HepG2 (cell line): ENCODE results near the gene DNAJC10. TPM values are rescaled to one million over a fixed set of nuclear protein-coding genes. Genes with fewer than 3 reads are reported as not detected.

Source experiments
- ATAC-seq: fragments of 200-7000 bp; cut with Tn5 transposase; 3 replicates; pipeline ENCODE4 v1.9.1; 2020; ENCODE audit warnings: mild to moderate bottlenecking, moderate library complexity
- BruUV-seq: library from RNA; stranded (reverse); fragments of 400-500 nt; replicated peaks from 2 replicates; lab custom pipeline; 2021; lab: Mats Ljungman, UMichigan
- CTCF ChIA-PET: fragments of 300-600 bp; formaldehyde crosslinking; extraction: SDS; loops from one replicate; lab custom pipeline; 2021; ENCODE audit warnings: low total read pairs, inconsistent platforms, low intra/inter-chr PET ratio; lab: Yijun Ruan, JAX
- POLR2A ChIA-PET: fragments of 350-600 bp; sonication (Branson Sonifier 250); formaldehyde crosslinking; loops from one replicate; lab custom pipeline; 2020; ENCODE audit warnings: antibody characterized with exemption, inconsistent platforms; lab: Yijun Ruan, JAX
- DNase-seq: peaks from one replicate; pipeline ENCODE4 v3.0.0-alpha.2; 2015; ENCODE audit warnings: low spot score
- FAIRE-seq: peaks from 3 replicates; lab custom pipeline; 2011; peaks lifted over from hg19 to GRCh38; lab: Jason Lieb, UNC
- H2AFZ ChIP-seq: one replicate; pipeline ENCODE4 v1.6.1; 2011; ENCODE audit warnings: low read length, inconsistent platforms
- H3K27ac ChIP-seq: fragments of 300-600 bp; 3 replicates; pipeline ENCODE4 v1.8.0; 2011; ENCODE audit warnings: mixed run types, mild to moderate bottlenecking, mixed read lengths, low read length, inconsistent platforms; ENCODE audit not compliant: insufficient read depth; ENCODE audit errors: extremely low read length
- H3K27me3 ChIP-seq, 2 experiments: fragments of 200-600 bp in 1 of 2; 2 replicates in 1 of 2; 3 replicates in 1 of 2; pipeline versions ENCODE4 v1.6.0 to v1.8.0; 2011; ENCODE audit warnings: low read length in 2 of 2, mild to moderate bottlenecking in 2 of 2, moderate library complexity in 2 of 2, inconsistent platforms in 1 of 2; ENCODE audit not compliant: insufficient read depth in 2 of 2, control insufficient read depth in 1 of 2
- H3K36me3 ChIP-seq, 2 experiments: fragments of 200-600 bp in 1 of 2; replicated peaks in 1 of 2; 2 replicates in 1 of 2; 3 replicates in 1 of 2; pipeline versions ENCODE4 v1.5.1 to v1.8.0; 2011; ENCODE audit warnings: low read length in 2 of 2, inconsistent platforms in 1 of 2; ENCODE audit not compliant: insufficient read depth in 2 of 2, control insufficient read depth in 1 of 2
- H3K4me1 ChIP-seq: 2 replicates; pipeline ENCODE4 v1.5.1; 2012; ENCODE audit warnings: low read length, inconsistent platforms; ENCODE audit not compliant: insufficient read depth
- H3K4me2 ChIP-seq: 2 replicates; pipeline ENCODE4 v1.6.0; 2011; ENCODE audit warnings: low read depth, low read length, inconsistent platforms
- H3K4me3 ChIP-seq, 3 experiments: fragments of 200-600 bp in 1 of 3; sonication (generic), shearing (Covaris generic) in 1 of 3; replicated peaks in 1 of 3; 2 replicates each; pipeline ENCODE4 v1.5.1; 2011 to 2016; ENCODE audit warnings: low read length in 3 of 3, inconsistent platforms in 2 of 3, low read depth in 2 of 3, mild to moderate bottlenecking in 2 of 3, control low read depth in 1 of 3, mixed read lengths in 1 of 3; ENCODE audit not compliant: insufficient read depth in 1 of 3
- H3K79me2 ChIP-seq: one replicate; pipeline ENCODE4 v1.6.1; 2011; ENCODE audit warnings: low read length, inconsistent platforms; ENCODE audit not compliant: insufficient read depth
- H3K9ac ChIP-seq: 2 replicates; pipeline ENCODE4 v1.6.0; 2011; ENCODE audit warnings: mild to moderate bottlenecking, low read depth, low read length, inconsistent platforms; ENCODE audit not compliant: insufficient read depth
- H3K9me3 ChIP-seq: 2 replicates; pipeline ENCODE4 v1.5.1; 2012; ENCODE audit warnings: mild to moderate bottlenecking, low read length
- H4K20me1 ChIP-seq: 2 replicates; pipeline ENCODE4 v1.6.0; 2011; ENCODE audit warnings: inconsistent platforms, mild to moderate bottlenecking, low read length, moderate library complexity; ENCODE audit not compliant: insufficient read depth
- ARID5B ChIP-seq: IDR thresholded peaks from 2 replicates; pipeline ENCODE4 v1.4.0; 2020; ENCODE audit warnings: mild to moderate bottlenecking, missing genetic modification reagents
- CREB1 ChIP-seq, 2 experiments: fragments of 450-650 bp in 1 of 2; IDR thresholded peaks; 2 replicates each; pipeline ENCODE4 v1.6.1; 2016 to 2017; ENCODE audit warnings: control low read depth in 1 of 2, mild to moderate bottlenecking in 1 of 2, missing compliant biosample characterization in 1 of 2, missing genetic modification characterization in 1 of 2
- DMTF1 ChIP-seq: sonication (generic); formaldehyde crosslinking; IDR thresholded peaks from 2 replicates; pipeline ENCODE4 v1.4.0; 2020; ENCODE audit warnings: mild to moderate bottlenecking, missing genetic modification reagents
- EEA1 ChIP-seq: sonication (generic); formaldehyde crosslinking; IDR thresholded peaks from 2 replicates; pipeline ENCODE4 v1.5.1; 2020; ENCODE audit warnings: mild to moderate bottlenecking, missing genetic modification reagents, borderline replicate concordance
- KLF16 ChIP-seq, 2 experiments: sonication (generic) in 1 of 2; formaldehyde crosslinking in 1 of 2; IDR thresholded peaks; 2 replicates each; pipeline versions ENCODE4 v1.6.1 to v1.8.0; 2016 to 2023; ENCODE audit warnings: missing genetic modification reagents in 2 of 2, missing compliant biosample characterization in 1 of 2
- MEIS1 ChIP-seq: sonication (generic); formaldehyde crosslinking; IDR thresholded peaks from 2 replicates; pipeline ENCODE4 v1.9.0; 2021; ENCODE audit warnings: mild to moderate bottlenecking, missing genetic modification reagents, moderate library complexity, borderline replicate concordance
- NCOA2 ChIP-seq: sonication (generic); formaldehyde crosslinking; IDR thresholded peaks from 2 replicates; pipeline ENCODE4 v1.8.0; 2022; ENCODE audit warnings: inconsistent platforms
- RARA ChIP-seq: IDR thresholded peaks from 2 replicates; pipeline ENCODE4 v1.6.1; 2016; ENCODE audit warnings: missing genetic modification reagents, missing compliant biosample characterization
- SATB2 ChIP-seq: sonication (generic); formaldehyde crosslinking; IDR thresholded peaks from 2 replicates; pipeline ENCODE4 v1.5.0; 2020; ENCODE audit warnings: missing genetic modification reagents
- SMAD3 ChIP-seq: sonication (generic); formaldehyde crosslinking; IDR thresholded peaks from 2 replicates; pipeline ENCODE4 v1.4.0; 2020; ENCODE audit warnings: missing genetic modification reagents
- ZIK1 ChIP-seq: sonication (generic); formaldehyde crosslinking; IDR thresholded peaks from 2 replicates; pipeline ENCODE4 v1.5.0; 2020; ENCODE audit warnings: mild to moderate bottlenecking, low read depth, missing genetic modification reagents, borderline replicate concordance
- ZKSCAN8 ChIP-seq: IDR thresholded peaks from 2 replicates; pipeline ENCODE4 v1.6.1; 2016; ENCODE audit warnings: borderline replicate concordance, missing genetic modification reagents, missing compliant biosample characterization
- ZNF12 ChIP-seq: sonication (generic); formaldehyde crosslinking; IDR thresholded peaks from 2 replicates; pipeline ENCODE4 v1.5.0; 2020; ENCODE audit warnings: missing genetic modification reagents
- ZNF552 ChIP-seq: sonication (generic); formaldehyde crosslinking; IDR thresholded peaks from 2 replicates; pipeline ENCODE4 v1.9.0; 2022; ENCODE audit warnings: missing genetic modification reagents, mild to moderate bottlenecking, borderline replicate concordance
- ZNF567 ChIP-seq: sonication (generic); formaldehyde crosslinking; IDR thresholded peaks from 2 replicates; pipeline ENCODE4 v1.8.1; 2023; ENCODE audit warnings: mild to moderate bottlenecking, missing genetic modification reagents, borderline replicate concordance
- ZNF569 ChIP-seq: sonication (generic); formaldehyde crosslinking; IDR thresholded peaks from 2 replicates; pipeline ENCODE4 v1.5.0; 2020; ENCODE audit warnings: mild to moderate bottlenecking, missing genetic modification reagents, moderate library complexity, borderline replicate concordance
- ZNF788 ChIP-seq: sonication (generic); formaldehyde crosslinking; IDR thresholded peaks from 2 replicates; pipeline ENCODE4 v1.5.0; 2020; ENCODE audit warnings: mild to moderate bottlenecking, missing genetic modification reagents, borderline replicate concordance
- WGBS: methylation state at CpG from one replicate; pipeline ENCODE4 v1.1.6; 2017; ENCODE audit warnings: low lambda C conversion rate; 5-methylcytosine and 5-hydroxymethylcytosine counted together
- in situ Hi-C: cut with HindIII; loops from 2 replicates; pipeline ENCODE4 v1.10.0; 2017; ENCODE audit warnings: low pct_unique_long_range_greater_than_20kb; ENCODE audit not compliant: extremely low pct_ligation_motif_present
- intact Hi-C: fragments of 100-400 bp; cut with micrococcal nuclease; formaldehyde crosslinking; loops from one replicate; pipeline ENCODE4 v1.10.0; 2022; ENCODE audit not compliant: unreplicated experiment
- polyA plus RNA-seq, 8 experiments: library from polyadenylated mRNA; depleted of rRNA in 3 of 8; stranded (reverse) in 7 of 8; unstranded in 1 of 8; fragments of >200 nt; fragmentation: Illumina TruSeq in 4 of 8; extraction: Trizol in 4 of 8; gene quantifications; 2 replicates each; pipeline versions ENCODE4 v1.2.1 to v1.2.3, GENCODE V29; 2011 to 2016; ENCODE audit warnings: low read depth in 4 of 8, missing spikeins in 1 of 8, mixed read lengths in 1 of 8; ENCODE audit not compliant: insufficient read depth in 1 of 8
- total RNA-seq, 5 experiments: library from RNA; depleted of rRNA; stranded (reverse); fragments of >200 nt; fragmentation: Illumina TruSeq; extraction: Trizol; gene quantifications; 2 replicates each; pipeline ENCODE4 v1.2.3, GENCODE V29; 2016; ENCODE audit warnings: low read depth in 1 of 5

The DNAJC10 gene
- total and polyA plus RNA-seq, 2 of the 13 experiments (the other 11 are each of a cell fraction or from before 2014, with no cell fraction given), result 44.1 to 178 TPM

GRCh38 chr2:182715121-182715891, 751 bp upstream of the DNAJC10 start:
- Histone ChIP-seq H3K27ac (peak overlapping the region; percentile 81), H3K4me1 (peaks cover 27% of the 10 kb centered on the region), H3K36me3 (no peaks in the 10 kb centered on the region; a peak in 2 of 5 replicates), H3K9me3 (no peaks in the 10 kb centered on the region), H3K27me3 (no peaks in the 10 kb centered on the region; a peak in 1 of 5 replicates), H3K79me2 (peaks cover 20% of the 10 kb centered on the region), H4K20me1 (no peaks in the 10 kb centered on the region), H3K9ac (peak overlapping the region; percentile 94), H3K4me3 (peak overlapping the region; percentile 88 to 100 (median 98)), H3K4me2 (peak overlapping the region; percentile 85), H2AFZ (peak overlapping the region; percentile 94)
- POLR2A ChIA-PET, result interaction anchor here (0.8 to 2.0 kb wide), 7 partner anchors 8 to 1736 kb away, joined by 3 to 11 read pairs (median 3); partner anchors contain the start of gene NUP35
- ATAC-seq (peak; percentile 30), FAIRE-seq (peak; percentile 23), DNase-seq (peak; percentile 42)
- WGBS, result under 1% methylated on average over 9 of the region's 9 CpGs
- BruUV-seq, result TSS peak; percentile 99
- in situ Hi-C loops (no loop called here), intact Hi-C loops (loop anchor here (10.0 kb wide), 1 partner anchor 821 kb away; the partner anchor contains the start of gene ITPRID2)
- CTCF ChIA-PET, result no interaction called here
- TF ChIP-seq ARID5B (CRISPR knock-in tag), result peak; percentile 59
- TF ChIP-seq EEA1, result no peak
- 0 out of 2 replicates have a peak, but pooled peaks have one; percentile 6 for TF ChIP-seq RARA (CRISPR knock-in tag)
- TF ChIP-seq ZNF788 (CRISPR knock-in tag), result no peak
- TF ChIP-seq ZNF567 (CRISPR knock-in tag), result no peak
- no peak for TF ChIP-seq MEIS1 (CRISPR knock-in tag)
- no peak for TF ChIP-seq CREB1 (IDR thresholded peaks at IDR 0.05)
- TF ChIP-seq CREB1 (CRISPR knock-in tag; IDR thresholded peaks at IDR 0.05), result peak; percentile 25; the same call in 1 of the 2 replicates
- TF ChIP-seq NCOA2, result peak; percentile 45; the same call in 1 of the 2 replicates
- peak in 1 of 2 experiments; percentile 58; a peak in 1 of 4 replicates for TF ChIP-seq KLF16 (CRISPR knock-in tag; IDR thresholded peaks at IDR 0.05)
- 0 out of 2 replicates have a peak, but pooled peaks have one; percentile 1 for TF ChIP-seq SATB2 (CRISPR knock-in tag)
- TF ChIP-seq ZKSCAN8, result peak; percentile 26; the same call in 1 of the 2 replicates
- TF ChIP-seq ZNF552 (CRISPR knock-in tag), result no peak
- no peak for TF ChIP-seq DMTF1 (CRISPR knock-in tag)
- peak; percentile 53; the same call in 1 of the 2 replicates for TF ChIP-seq ZNF12
- TF ChIP-seq SMAD3 (CRISPR knock-in tag), result peak; percentile 52; the same call in 1 of the 2 replicates
- no peak for TF ChIP-seq ZIK1 (CRISPR knock-in tag)
- peak; percentile 13; the same call in 1 of the 2 replicates for TF ChIP-seq ZNF569 (CRISPR knock-in tag)
